ENCODE results near the gene MMADHC. TPM values are rescaled to one million over a fixed set of nuclear protein-coding genes. Genes with fewer than 3 reads are reported as not detected.

Gene MMADHC
- total and polyA plus RNA-seq, 9 of the 15 experiments (the other 6 are each of a cell fraction or from before 2014, with no cell fraction given): 187 to 850 (median 271) TPM

- Histone ChIP-seq H2AFZ (ENCODE audit: low read depth, low read length) (no peak overlapping the region), H3K9me1 (ENCODE audit: control insufficient read depth, insufficient read depth, low read length) (no peaks in the 10 kb centered on the region), H3K4me2 (ENCODE audit: insufficient read depth, low read length) (peak overlapping the region; percentile 22), H4K20me1 (replicated peaks; ENCODE audit: control insufficient read depth, insufficient read depth, low read length) (no peaks in the 10 kb centered on the region; the same call in 1 of the 2 replicates), H3K4me3 (peak overlapping the region; percentile 67; the same call in 1 of the 2 replicates), H3K79me2 (ENCODE audit: control insufficient read depth, insufficient read depth, low read length) (peaks cover 59% of the 10 kb centered on the region), H3K27ac (ENCODE audit: extremely low read depth, low read depth, low read length) (no peak overlapping the region), H3K4me1 (replicated peaks in 1 of 2; ENCODE audit: control insufficient read depth in 2 of 2, insufficient read depth in 2 of 2, low read length in 2 of 2) (peaks cover 0 to 10% of the 10 kb centered on the region in 2 experiments; a peak in 2 of 5 replicates), H3K9ac (ENCODE audit: insufficient read depth in 1 of 2, low read depth in 2 of 2, low read length in 2 of 2) (peak overlapping the region in 1 of 2 experiments; percentile 97; a peak in 1 of 4 replicates), H3K27me3 (ENCODE audit: control insufficient read depth in 2 of 2, insufficient read depth in 2 of 2, low read length in 2 of 2) (no peaks in the 10 kb centered on the region), H3K9me3 (replicated peaks; ENCODE audit: control insufficient read depth, insufficient read depth, low read depth, low read length) (no peaks in the 10 kb centered on the region), H3K36me3 (ENCODE audit: control insufficient read depth, insufficient read depth, low read length) (peaks cover 59% of the 10 kb centered on the region)
- POLR2A ChIA-PET: interaction anchor here (0.6 to 2.6 kb wide), 4 partner anchors 9 to 766 kb away, joined by 3 to 18 read pairs (median 6); no protein-coding TSS in a partner anchor
- BruUV-seq (replicated peaks): no TSS peak
- no peak for DNase-seq (ENCODE audit: extremely low read depth in 1 of 4, low spot score in 3 of 4)
- ATAC-seq: no peak
- FAIRE-seq: no peak
- in situ Hi-C loops (cut with MboI) (no loop called here), intact Hi-C loops (cut with micrococcal nuclease) (no loop called here)
- WGBS (ENCODE audit: insufficient coverage, low coverage, missing lambda C conversion rate): 86% methylated on average over 2 of the region's 2 CpGs
- TF ChIP-seq ETV6 (IDR thresholded peaks at IDR 0.05; ENCODE audit: borderline replicate concordance in 1 of 2, low read depth in 2 of 2, low read length in 1 of 2) (no peak), ETV6 (CRISPR knock-in tag; IDR thresholded peaks at IDR 0.05; ENCODE audit: borderline replicate concordance) (no peak), RBFOX2 (IDR thresholded peaks at IDR 0.05; ENCODE audit: low read depth, low read length) (peak; percentile 48; the same call in 1 of the 2 replicates)
- CTCF ChIA-PET (ENCODE audit: low intra/inter-chr PET ratio): no interaction called here
These were observed 2.2 kb downstream of the MMADHC start for GRCh38 chr2:149585166-149585885.

Measured in K562 (cell line).